Measurements from ENCODE around the gene PDE9A. TPM values are rescaled to one million over a fixed set of nuclear protein-coding genes. Genes with fewer than 3 reads are reported as not detected.

PDE9A gene
- total RNA-seq, 4 donors from 2014 or later = 2.4 to 9.0 (median 3.7) TPM

DNA sequence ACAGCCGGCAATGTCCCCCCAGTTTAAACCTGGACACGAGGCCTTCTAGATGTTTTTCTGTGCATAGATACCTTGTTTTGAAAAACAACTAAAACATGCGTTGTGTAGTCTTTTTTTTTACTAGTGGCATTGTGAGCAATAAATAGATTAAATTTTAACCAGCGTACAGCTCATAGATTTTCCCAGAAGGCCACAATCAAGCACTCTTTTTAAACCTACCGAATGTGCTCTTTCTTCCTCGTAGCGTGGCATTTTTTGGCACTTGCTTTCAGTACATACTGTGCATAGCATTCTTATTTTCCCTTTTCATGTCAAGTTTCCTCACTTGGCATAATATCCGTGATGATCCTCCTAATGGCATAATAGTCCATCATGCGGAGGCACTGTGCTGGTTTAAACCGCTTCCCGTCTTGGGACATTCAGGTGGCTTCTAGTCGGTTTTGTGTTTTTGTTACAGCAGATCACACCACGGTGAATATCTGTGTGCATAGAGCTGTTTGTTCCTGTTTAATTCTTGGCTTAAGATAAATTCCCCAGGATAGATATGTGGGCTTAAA lies 95.3 kb downstream of the PDE9A start:
- TF ChIP-seq, protein P1, sequence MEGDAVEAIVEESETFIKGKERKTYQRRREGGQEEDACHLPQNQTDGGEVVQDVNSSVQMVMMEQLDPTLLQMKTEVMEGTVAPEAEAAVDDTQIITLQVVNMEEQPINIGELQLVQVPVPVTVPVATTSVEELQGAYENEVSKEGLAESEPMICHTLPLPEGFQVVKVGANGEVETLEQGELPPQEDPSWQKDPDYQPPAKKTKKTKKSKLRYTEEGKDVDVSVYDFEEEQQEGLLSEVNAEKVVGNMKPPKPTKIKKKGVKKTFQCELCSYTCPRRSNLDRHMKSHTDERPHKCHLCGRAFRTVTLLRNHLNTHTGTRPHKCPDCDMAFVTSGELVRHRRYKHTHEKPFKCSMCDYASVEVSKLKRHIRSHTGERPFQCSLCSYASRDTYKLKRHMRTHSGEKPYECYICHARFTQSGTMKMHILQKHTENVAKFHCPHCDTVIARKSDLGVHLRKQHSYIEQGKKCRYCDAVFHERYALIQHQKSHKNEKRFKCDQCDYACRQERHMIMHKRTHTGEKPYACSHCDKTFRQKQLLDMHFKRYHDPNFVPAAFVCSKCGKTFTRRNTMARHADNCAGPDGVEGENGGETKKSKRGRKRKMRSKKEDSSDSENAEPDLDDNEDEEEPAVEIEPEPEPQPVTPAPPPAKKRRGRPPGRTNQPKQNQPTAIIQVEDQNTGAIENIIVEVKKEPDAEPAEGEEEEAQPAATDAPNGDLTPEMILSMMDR (IDR thresholded peaks at IDR 0.05; ENCODE audit: low read depth) = no peak

DNA sequence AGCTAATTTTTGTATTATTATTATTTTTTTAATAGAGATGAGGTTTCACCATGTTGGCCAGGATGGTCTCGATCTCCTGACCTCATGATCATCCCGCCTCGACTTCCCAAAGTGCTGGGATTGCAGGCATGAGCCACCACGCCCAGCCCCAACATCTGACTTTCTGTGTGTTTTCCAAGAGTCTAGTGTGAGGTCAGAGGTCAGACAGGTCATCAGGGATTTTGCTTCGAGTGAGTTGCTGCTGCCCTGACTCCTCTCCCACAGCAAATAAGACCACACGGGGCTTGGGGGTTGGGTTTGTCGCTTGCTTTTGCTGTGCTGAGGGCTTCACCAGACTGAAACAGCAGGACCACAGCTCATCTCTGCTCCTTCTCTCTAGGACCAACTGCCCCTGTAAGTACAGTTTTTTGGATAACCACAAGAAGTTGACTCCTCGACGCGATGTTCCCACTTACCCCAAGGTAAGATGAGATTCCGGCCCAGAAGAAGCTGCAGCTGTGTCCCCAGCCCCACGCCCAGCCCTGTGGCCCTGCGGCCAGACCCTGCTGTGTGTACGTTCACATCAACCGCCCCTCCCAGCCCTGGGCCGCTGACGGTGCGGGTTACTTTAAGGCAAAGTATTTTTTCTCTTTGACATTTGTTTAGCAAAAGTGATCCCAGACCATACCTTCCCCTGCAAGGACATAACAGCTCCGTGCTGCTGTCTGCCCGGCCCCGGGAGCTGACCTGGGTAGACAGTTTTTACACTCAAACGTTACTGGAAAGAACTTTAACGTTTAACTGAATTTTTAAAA lies 97.5 kb downstream of the PDE9A start:
- TF ChIP-seq, protein P1 (IDR thresholded peaks at IDR 0.05; ENCODE audit: low read depth) = no peak

DNA sequence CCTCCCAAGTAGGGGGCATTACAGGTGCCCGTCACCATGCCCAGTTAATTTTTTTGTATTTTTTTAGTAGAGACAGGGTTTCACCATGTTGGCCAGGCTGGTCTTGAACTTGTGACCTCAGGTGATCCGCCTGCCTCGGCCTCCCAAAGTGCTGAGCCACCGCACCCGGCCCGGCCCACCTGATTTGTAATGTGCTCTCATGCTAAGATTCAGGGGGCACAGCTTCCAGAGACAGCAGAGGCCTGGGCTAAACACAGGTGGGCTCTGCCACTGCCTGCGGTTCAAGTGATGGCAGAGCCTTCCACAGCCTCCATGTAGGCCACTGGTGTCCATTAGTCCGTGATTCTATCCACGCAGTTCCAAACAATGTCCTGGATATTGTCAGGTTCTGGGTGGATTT lies 98.4 kb downstream of the PDE9A start:
- TF ChIP-seq, protein P1 (IDR thresholded peaks at IDR 0.05; ENCODE audit: low read depth) = no peak

DNA sequence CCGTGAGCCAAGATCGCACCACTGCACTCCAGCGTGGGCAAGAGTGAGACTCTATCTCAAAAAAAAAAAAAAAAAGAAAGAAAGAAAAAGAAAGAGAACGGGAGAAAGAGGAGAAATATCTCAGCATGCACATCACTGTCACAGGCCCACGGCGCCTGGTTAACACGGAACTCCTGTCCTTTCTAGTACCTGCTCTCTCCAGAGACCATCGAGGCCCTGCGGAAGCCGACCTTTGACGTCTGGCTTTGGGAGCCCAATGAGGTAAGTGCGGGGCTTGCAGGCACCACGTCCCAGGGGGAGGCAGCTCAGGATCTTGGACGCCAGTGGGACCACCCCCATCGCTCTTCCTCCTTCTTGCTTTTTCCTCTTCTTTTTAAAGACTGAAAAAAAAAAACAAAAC lies 100.4 kb downstream of the PDE9A start:
- TF ChIP-seq, protein P1 (IDR thresholded peaks at IDR 0.05; ENCODE audit: low read depth) = no peak

DNA sequence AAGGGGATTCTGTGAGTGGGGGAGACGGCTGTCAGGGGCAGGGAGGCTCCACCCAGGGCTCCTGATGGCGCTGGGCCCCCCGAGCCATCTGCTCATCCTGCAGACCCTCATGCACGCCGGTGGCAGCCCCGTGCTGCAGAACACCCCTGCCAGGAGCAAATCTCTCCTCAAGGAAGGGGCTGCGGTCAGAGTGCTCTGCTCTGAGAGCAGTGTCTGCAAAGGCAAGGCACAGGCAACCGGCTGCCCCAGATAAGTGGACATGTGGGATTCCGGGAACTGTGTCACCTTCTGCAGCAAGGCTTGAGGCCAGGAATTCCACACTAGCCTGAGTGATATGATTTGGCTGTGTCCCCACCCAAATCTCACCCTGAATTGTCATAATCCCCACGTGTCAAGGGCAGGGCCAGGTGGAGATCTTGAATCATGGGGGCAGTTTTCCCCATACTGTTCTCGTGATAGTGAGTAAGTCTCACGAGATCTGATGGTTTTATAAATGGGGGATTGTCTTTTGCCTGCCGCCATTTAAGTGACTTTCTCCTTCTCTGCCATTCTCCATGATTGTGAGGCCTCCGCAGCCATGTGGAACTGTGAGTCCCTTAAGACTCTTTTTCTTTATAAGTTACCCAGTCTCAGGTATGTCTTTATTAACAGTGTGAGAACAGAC lies 101.0 kb downstream of the PDE9A start:
- TF ChIP-seq, protein P1 (IDR thresholded peaks at IDR 0.05; ENCODE audit: low read depth) = no peak

DNA sequence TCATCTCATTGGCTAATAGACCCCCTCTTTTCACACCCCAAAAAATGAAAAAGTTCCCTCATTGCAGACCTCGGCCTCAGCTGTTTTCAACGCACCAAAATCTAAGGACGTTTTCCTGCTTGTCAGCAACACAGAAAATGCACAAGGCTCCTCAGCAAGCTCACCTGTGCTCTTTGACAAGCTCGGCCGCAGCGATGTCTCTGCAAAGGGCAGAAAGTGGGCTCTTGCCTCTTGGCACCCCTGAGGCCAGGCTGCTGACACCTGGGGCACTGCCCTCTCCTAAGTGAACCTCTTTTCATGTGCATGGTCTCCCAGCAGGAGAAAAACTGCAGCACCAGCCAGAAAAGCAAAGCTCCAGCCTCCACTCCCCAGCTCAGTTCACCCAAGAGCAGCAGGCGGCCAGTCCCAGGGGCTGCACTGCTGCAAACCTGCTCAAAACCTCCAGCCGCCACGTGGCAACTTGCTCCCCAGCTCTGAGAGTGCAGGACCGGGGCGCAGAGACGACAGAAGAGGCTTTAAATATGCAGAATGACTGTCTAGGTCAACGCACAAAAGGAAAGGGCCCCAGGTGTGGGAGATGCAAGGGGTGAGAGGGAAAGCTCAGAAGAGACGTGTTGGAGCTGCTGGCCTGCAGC lies 101.7 kb downstream of the PDE9A start:
- TF ChIP-seq, protein P1 (IDR thresholded peaks at IDR 0.05; ENCODE audit: low read depth) = no peak
